MM.1S (cell line): ENCODE results near the gene POGLUT2.

Experiments used
- CTCF ChIP-seq: fragments of 300-600 bp; sonication (generic); IDR thresholded peaks from 2 replicates; pipeline ENCODE4 v1.5.1; 2016; ENCODE audit warnings: antibody characterized with exemption, low read length, mixed read lengths
- EZH2phosphoT487 ChIP-seq: fragments of 300-600 bp; sonication (generic); IDR thresholded peaks from 2 replicates; pipeline ENCODE4 v1.6.1; 2018; ENCODE audit warnings: antibody characterized with exemption, low read length

- no peak for TF ChIP-seq CTCF
- TF ChIP-seq EZH2phosphoT487 = no peak
Measured at GRCh38 chr13:102776271-102776670, 22.5 kb downstream of the POGLUT2 start.
